ENCODE results near the gene DAZL. TPM values are rescaled to one million over a fixed set of nuclear protein-coding genes. Genes with fewer than 3 reads are reported as not detected.
"Not testable (repeated sequence)": the region's sequence is repeated elsewhere in the genome, so short reads cannot be mapped to it uniquely, and the experiment has no call there.

Gene DAZL, protein sequence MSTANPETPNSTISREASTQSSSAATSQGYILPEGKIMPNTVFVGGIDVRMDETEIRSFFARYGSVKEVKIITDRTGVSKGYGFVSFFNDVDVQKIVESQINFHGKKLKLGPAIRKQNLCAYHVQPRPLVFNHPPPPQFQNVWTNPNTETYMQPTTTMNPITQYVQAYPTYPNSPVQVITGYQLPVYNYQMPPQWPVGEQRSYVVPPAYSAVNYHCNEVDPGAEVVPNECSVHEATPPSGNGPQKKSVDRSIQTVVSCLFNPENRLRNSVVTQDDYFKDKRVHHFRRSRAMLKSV
- not detected in 2 replicates for total RNA-seq (2014; rRNA removed; shearing (Covaris generic))

DNA sequence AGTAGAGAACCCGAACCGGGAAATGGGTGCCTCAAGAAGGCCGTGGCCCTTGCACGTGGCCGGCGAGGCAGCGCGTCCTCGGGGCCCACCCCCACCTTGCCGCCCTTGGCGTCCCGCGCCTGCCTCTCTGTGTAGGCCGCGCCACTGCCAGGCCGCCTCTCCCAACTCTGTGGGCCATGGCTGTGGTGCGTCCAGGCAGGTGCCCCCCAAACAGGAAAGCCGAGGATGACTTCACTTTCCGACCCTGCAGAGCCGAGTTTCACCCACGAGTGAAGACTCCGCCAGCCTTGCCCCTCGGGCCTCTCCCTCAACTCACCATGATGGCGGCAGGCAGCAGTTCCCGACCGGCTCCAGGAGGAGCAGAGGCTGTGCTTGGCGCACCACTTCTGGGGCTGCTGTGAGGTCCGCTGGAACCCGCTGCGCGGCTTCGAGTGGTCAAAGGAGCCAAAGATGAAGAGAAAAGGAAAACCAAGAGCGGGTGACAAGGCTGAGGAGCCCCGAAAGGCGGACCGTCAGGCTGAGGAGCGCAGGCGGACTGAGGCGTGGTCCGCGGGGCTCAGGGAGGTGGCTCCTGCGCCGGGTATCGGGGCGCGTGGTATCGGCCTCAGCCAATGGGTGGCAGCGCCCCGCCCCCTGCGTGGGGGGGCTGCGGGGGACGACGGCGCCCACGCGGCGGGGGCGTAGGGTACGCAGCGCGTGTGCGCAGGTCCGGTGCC is at the start of gene DAZL:
Gene DAZL (minus strand): TSS at position 537 of the 716 bp plus-strand sequence. CDS start 218 bp downstream, at position 319.
- no peak for DNase-seq (ENCODE audit: low read depth)

DNA sequence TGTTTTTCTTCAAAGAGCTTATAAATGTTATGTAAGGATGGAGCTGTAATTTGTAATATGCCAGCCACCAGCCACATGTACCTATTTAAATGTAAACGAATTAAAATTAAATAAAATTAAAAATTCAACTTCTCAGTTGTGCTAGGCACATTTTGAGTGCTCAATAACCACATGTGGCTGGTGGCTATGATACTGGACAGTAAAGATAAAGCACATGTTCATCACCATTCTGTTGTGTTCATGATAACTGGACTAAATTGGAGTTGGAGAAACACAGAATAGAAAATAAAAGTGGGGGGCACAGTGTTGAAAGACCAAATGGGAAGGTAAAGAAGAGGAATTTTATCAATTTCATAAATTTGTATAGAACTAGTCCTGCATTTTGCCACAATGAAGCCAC is 49.8 kb upstream of the DAZL start:
- DNase-seq (ENCODE audit: low read depth), result no peak

DNA sequence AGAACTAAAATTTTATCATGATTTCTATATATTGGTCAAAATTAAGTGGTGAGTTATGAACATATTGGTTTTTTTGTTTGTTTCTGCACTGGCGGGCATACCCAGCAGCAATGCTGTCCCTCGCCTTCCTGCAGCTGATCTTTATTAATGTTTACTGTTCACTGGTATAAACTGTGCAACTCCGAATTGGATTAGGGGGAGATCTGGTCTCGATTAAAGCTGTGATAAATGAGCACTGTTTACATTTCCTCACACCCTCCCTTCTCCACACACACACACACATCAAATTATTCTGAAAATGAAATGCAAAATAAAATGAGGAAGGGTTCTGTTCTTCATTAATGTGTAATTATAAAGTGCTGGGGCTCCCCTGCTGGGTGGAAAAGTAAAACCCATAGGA is 48.5 kb upstream of the DAZL start:
- DNase-seq (ENCODE audit: low read depth), result no peak

DNA sequence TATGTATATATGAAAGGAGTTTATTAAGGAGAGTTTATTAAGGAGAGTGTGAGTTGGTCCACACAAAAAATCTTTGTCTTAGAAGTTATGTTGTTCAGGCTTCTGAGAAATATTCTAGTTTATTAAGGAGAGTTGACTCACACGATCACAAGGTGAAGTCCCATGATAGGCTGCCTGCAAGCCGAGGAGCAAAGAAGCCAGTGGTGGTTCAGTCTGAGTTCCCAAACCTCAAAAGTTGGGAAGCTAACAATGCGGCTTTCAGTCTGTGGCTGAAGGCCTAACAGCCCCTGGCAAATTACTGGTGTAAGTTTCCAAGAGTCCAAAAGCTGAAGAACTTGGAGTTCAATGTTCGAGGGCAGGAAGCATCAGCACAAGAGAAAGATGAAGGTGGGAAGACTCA is 42.4 kb upstream of the DAZL start:
- no peak for DNase-seq (ENCODE audit: low read depth)

DNA sequence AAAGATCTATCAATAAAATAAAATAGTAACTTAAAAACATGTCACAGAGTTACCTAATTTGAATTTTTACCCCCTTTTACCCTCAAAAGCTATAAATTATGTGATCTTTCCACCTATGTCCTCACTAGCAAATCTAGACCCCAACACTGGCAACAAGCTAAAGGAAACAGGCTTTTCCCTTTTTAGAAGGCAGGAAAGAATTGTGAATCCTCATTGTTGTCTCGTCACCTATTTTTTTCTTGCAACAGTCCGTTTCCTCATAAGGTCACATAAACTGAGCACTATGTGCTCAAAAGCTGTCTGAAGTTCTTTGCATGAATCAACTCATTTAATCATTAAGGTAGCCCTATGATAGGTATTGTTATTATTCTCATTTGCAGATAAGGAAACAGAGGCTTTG is 34.6 kb upstream of the DAZL start:
- DNase-seq (ENCODE audit: low read depth), result no peak

DNA sequence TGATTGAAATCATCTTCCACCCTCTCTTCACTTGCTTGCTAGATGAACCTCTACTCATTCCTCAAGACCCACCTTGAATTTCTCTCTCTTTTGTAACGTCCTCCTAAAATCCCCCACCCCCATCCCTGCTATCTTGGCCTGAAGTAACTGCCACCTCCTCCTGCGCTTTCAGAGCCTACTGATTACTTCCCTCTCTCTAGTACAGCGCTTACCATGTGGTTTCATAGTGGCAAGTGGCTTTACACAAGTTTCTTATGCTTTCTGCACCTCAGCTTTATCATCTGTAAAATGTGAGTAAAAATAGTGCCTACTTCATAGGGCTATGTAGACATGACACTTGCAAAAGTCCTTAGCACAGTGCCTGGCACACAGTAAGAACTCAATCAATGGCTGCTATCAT is 28.7 kb upstream of the DAZL start:
- DNase-seq (ENCODE audit: low read depth), result no peak

DNA sequence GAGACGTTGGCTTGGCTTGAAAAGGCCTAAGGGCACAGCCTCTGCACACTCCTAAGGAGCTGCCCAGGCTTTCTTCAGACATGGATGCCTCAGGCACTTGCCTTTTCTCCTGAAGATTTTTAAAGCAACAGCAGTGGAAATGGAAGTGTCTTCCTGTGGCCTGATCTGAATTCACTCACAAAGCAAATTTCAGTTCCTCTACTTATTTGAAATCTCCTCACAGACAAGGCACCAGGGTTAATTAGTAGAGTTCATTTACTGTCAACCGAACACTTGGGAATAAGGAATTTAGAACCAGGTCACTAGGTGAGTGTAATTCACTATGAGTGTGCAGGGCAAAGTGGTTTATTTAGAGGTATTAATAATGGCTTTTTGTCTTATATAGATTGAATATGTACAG is 27.2 kb upstream of the DAZL start:
- DNase-seq (ENCODE audit: low read depth), result no peak

DNA sequence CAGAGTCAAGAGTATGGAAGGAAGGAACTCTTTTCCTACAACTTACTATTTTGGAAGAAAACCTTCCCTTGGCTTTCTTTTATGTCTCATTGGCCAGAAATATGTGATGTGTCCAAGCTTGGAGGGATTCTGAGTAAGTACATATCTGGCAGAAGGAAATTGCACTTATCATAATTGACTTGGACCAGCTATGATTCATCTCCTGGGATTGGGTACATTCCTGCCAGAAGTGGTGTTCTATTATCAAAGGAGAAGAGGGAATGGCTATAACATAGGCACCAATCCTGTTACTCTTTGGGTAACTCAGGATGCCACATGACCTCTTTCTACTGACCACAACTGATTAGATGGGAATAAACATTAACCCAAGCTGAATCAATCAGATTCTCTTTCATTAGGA is 13.5 kb upstream of the DAZL start:
- peak; percentile 14 for DNase-seq (ENCODE audit: low read depth)

DNA sequence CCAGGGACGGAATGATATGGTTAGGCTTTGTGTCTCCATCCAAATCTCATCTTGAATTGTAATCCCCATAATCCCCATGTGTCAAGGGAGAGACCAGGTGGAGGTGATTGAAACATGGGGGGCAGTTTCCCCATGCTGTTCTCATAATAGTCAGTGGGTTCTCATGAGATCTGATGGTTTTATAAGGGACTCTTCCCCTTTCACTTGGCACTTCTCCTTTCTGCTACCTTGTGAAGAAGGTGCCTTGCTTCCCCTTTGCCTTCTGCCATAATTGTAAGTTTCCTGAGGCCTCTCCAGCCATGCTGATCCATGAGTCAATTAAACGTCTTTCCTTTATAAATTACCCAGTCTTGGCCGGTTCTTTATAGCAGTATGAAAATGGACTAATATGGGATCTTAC is 11.9 kb upstream of the DAZL start:
- DNase-seq (ENCODE audit: low read depth), result not testable (repeated sequence)

DNA sequence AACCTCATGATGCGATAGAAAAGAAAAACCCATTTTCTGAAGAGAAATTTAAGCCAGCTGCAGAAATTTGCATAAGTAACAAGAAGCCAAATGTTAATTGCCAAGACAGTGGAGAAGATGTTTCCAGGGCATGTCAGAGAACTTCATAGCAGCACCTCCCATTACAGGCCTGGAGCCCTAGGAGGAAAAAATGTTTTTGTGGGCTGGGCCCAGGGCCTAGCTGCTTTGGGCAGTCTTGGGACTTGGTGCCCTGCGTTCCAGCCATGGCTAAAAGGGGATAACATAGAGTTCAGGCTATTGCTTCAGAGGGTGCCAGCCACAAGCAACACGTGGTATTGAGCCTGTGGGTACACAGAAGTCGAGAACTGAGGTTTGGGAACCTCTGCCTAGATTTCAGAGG is 10.9 kb upstream of the DAZL start:
- DNase-seq (ENCODE audit: low read depth), result no peak

DNA sequence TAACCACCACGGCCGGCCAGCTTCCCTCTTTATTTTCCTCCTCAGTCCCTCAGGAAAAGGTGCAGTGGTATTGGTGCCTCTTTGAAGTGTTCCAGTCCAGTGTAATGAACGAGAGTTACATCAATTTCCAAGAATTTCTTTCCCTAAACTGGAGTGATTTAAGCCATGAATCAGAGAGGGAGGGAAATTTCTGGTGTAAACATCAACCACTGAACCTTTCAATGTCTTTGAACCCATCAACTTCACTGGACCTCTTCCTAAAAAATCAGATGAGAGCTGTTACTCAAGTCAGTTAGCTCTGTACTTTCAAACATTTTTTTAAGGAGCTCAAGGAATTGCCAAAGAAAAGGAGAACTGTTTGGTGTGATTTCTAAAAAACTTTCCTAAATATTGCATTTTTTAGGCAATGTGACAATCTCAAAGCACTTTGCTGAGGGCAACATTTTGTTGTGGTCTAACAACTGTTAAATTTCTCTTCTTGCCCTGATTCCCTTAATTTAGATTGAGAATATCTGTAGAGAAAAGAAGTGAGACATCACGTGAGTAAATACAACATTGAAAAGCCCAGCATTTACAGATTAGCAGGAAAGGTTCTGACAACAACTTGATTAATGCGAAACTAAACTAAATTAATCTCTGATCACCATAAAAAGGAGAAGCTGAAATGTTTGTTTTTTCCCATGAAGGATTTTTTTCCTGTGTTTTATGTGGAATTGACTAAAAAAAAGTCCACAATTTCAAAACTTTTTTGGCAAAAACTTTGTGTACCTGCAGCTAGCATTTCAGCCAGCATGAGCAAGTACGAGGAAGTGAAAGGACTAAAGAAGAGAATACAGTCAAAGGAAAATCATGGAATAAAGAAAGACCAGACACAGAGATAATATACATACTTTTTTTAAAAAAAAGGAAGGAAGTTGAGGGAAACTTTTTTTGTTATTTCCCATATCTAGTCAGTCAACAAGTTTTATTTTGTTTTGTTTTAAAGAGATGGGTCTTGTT is 9.1 kb upstream of the DAZL start:
- no peak for DNase-seq (ENCODE audit: low read depth)

DNA sequence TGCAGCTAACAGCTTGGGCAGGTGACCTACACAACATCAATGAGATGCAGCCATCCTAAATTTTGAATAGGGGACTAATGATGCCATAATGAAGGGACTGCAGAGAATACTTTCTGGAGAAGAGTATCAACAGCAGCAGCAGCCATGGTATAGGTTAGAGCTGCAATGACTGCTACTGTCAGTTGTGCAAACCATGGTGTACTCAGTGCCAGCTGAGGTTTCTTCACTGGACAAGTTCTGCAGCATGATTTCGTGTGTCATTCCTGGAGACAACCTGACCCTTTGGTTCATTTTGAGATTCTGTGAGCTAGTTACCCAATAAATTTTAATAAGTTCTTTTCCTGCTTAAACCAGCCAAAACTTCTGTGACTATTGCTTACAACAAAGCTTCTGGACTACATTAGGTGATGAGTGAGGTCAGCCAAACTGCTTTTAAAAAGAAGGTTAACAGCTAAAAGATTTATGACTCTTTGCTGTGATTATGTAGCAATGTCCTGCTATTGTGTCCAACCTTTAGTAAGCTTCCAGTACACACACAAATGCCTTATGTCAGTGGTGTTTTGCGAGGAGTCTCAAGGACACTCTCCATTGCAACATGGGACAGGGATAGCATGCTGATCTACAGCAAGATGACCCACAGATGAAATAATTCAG is 4.8 kb upstream of the DAZL start:
- no peak for DNase-seq (ENCODE audit: low read depth)

DNA sequence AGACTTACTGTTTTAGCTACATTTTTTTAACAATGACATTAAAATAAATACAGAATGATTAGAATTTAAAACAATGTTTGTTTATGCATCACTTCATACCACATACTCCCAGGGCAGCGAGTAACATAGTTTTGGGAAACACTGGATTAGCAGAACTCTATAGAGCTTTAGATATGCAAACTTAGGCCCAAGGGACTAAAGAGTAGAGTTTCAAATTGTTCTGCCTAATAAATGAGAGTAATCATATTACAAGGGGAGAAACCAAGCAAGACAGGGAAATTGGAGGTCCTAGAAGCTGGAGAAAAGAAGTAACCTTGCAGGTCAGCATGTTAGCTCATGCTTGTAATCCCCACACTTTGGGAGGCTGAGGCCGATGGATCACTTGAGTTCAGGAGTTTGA is 3.6 kb upstream of the DAZL start:
- DNase-seq (ENCODE audit: low read depth), result no peak

DNA sequence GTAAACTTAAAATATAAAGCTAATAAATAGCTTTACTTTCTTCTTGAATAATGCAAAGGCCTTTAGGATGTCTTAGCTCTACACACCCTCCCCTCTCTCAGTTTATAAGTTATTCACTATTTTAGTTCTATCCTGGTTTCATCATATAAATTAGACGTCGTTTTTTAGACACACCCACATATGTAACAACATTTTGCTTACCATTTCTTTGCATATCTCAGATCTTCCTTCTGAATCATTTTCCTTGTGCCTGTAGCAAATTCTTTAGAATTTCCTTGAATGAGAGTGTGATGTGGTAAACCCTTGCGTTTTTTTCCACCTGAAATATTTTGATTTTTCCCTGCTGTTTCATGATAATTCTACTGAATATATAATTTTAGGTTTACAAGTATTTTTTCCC is 2.5 kb upstream of the DAZL start:
- DNase-seq (ENCODE audit: low read depth), result no peak

DNA sequence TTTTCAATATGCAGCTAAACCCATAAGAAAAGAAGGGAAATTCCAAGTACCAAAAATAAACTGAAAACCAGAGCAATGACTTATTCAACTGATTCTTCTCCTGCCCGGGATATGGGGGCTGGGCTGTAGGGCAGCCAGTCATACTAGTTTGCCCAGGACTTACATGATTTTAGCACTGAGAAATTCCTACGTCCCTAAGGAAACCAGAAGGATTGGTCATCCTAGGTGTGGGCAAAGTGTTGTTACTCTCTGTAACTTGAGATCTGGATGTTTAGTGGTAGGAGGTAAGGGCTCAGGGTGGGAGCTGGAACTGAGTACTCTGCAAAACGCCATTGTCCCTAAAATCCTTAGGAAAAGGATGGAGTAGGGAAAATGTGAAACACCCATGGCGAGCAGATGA is 1.2 kb upstream of the DAZL start:
- peak; percentile 23 for DNase-seq (ENCODE audit: low read depth)

DNA sequence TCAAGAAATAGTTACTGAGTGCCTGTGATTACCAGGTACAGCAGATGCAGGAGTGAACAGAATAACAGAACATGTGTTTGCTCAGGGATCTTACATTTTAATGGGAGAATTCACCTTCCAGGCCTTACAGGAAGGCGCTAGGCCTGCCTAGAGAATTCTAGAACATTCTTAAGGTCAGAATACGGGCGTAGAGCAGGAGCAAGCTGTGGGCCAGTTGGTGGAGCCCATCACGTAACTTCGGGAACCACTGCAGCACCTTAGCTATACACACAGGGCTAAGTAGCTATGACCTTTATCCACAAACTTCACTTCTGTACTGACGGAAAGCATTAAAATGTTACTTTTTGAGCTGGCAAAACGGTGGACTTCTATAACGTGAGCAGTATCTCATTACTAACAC is 743 bp upstream of the DAZL start:
- DNase-seq (ENCODE audit: low read depth), result no peak

DNA sequence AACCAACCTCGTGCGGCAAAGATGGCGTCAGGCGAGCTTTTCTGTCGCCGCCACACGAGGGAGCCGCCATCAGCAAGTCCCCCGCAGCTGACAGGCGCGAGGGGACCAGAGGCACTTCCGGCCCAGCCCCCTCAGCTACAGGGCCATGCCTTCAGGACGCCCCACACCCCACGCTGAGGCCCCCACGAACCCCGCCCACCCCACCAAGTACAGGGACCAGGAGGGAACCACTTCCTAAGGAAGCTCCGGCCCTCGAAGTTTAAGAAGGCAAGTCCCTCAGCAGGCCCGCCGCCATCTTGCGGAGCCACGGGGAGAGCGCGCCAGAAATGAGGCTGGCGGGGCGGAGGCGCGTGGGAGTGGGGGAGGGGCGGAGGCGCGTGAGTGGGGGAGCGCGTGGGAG is 790 bp downstream of the DAZL start:
- no peak for DNase-seq (ENCODE audit: low read depth)

DNA sequence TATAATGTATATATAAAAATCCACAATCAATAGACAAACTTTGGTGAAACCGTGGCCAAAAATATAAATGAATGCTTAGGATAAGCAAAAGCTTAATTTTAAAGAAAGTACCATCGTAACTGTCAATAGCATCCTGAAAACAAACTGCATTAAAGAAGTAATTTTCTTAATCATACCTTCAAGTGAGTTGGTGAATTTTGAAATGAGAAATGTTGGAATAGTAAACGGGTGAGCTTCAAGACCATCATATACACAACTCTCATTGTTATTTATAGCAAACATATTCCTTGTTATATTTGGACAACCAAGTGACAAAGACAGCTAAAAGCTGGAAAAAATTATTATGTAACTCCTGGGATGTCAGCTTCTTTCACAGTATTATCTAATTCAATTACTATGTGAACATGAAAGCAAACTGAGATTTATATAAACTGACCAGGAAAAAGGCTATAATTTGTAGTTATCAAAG is 3.7 kb downstream of the DAZL start:
- no peak for DNase-seq (ENCODE audit: low read depth)

DNA sequence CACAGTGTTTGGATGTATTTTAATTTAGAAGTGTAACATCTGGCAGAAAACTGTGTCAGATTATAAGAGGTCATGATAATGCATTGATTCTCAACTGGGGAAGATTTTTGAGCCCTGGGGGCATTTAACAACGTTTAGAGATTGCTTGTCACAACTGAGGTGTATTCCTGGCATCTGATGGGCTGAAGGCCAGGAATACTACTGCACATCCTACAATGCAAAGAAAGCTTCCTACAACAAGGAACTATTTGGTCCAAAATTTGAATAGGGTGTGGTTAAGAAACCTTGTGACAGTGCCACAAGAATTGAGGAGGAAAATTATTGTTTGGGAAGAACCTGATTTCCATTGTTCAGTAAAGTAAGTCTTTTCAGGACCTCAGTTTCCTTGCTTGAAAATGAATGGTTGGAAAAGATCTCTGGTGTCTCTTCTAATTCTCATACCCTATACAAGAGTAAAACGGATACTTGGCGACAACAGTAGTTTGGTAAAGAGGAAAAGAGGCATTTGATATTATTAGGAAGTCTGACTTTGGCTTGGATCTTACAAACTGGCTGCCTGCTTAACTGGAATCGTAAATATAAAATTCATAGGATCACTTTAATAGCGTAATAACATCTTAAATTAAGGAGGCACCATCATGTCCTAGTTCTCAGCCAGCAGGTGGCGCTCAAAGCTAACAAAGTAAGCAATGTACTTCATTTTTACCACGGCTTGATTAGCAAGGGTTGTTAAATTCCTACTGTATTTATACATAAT is 4.3 kb downstream of the DAZL start:
- peak; percentile 66 for DNase-seq (ENCODE audit: low read depth)

DNA sequence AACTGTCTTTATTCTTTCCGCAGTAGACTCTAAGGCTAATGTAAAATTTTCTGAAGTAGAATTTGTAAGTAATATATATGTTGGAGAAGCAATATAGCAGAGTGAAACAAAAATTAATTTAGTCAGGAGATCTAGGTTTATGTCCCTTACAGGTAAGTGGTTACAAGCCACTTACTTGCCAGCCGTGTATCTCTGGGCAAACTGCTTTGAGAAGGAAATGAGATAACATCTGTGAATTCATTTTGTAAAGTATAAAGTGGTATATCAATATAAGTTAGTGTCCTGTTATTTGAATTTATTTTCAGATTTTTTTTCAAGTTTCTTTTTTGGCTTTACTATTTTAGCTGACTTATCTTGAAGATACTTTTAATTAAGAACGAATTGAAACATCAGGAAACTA is 5.5 kb downstream of the DAZL start:
- no peak for DNase-seq (ENCODE audit: low read depth)
